A673 (cell line): ENCODE data around the gene VARS1. TPM values are rescaled to one million over a fixed set of nuclear protein-coding genes. Genes with fewer than 3 reads are reported as not detected.
A peak's percentile ranks its signal among the peaks of the same experiment; 100 is the strongest.

Experiments
- BruUV-seq: library from RNA; stranded (reverse); fragments of 400-500 nt; replicated peaks from 2 replicates; lab custom pipeline; 2021; lab: Mats Ljungman, UMichigan
- CTCF ChIA-PET: fragments of 300-600 bp; sonication (Branson Sonifier 250); formaldehyde crosslinking; loops from one replicate; lab custom pipeline; 2022; ENCODE audit warnings: antibody characterized with exemption; lab: Charles Lee
- POLR2A ChIA-PET: fragments of 300-600 bp; sonication (Branson Sonifier 250); formaldehyde crosslinking; loops from one replicate; lab custom pipeline; 2022; ENCODE audit warnings: antibody characterized with exemption; ENCODE audit not compliant: low non-redundant PET; lab: Charles Lee
- DNase-seq: peaks from one replicate; pipeline ENCODE4 v3.0.0-alpha.2; 2015; ENCODE audit warnings: low spot score
- H3K27ac ChIP-seq: fragments of 200-600 bp; sonication (generic); 2 replicates; pipeline ENCODE4 v1.5.1; 2016; ENCODE audit warnings: mixed run types, low read depth, mild to moderate bottlenecking, mixed read lengths, antibody characterized with exemption, low read length; ENCODE audit not compliant: poor library complexity, severe bottlenecking
- H3K27me3 ChIP-seq: fragments of 200-600 bp; sonication (generic); replicated peaks from 2 replicates; pipeline ENCODE4 v1.6.1; 2017; ENCODE audit warnings: mixed run types, low read depth, mild to moderate bottlenecking, mixed read lengths, antibody characterized with exemption, low read length; ENCODE audit not compliant: insufficient read depth, poor library complexity
- H3K36me3 ChIP-seq: fragments of 200-600 bp; sonication (generic); 2 replicates; pipeline ENCODE4 v1.6.1; 2016; ENCODE audit warnings: mixed run types, mild to moderate bottlenecking, mixed read lengths, antibody characterized with exemption, low read length; ENCODE audit not compliant: insufficient read depth, poor library complexity, severe bottlenecking
- H3K4me1 ChIP-seq: fragments of 200-600 bp; sonication (generic); 2 replicates; pipeline ENCODE4 v1.6.1; 2017; ENCODE audit warnings: mixed run types, mild to moderate bottlenecking, mixed read lengths, antibody characterized with exemption, low read length; ENCODE audit not compliant: insufficient read depth, poor library complexity, severe bottlenecking
- H3K4me3 ChIP-seq: fragments of 200-600 bp; sonication (generic); 2 replicates; pipeline ENCODE4 v1.5.1; 2016; ENCODE audit warnings: low read depth, mixed run types, mild to moderate bottlenecking, mixed read lengths, low read length; ENCODE audit not compliant: poor library complexity, severe bottlenecking
- H3K9me3 ChIP-seq: fragments of 200-600 bp; sonication (generic); 2 replicates; pipeline ENCODE4 v1.6.1; 2016; ENCODE audit warnings: mixed run types, low read depth, mild to moderate bottlenecking, mixed read lengths, antibody characterized with exemption, low read length; ENCODE audit not compliant: poor library complexity, severe bottlenecking
- EZH2 ChIP-seq: fragments of 200-600 bp; sonication (generic); IDR thresholded peaks from 2 replicates; pipeline ENCODE4 v1.6.1; 2017; ENCODE audit warnings: borderline replicate concordance, low read depth, mild to moderate bottlenecking, mixed read lengths, antibody characterized with exemption, low read length; ENCODE audit not compliant: poor library complexity, severe bottlenecking
- intact Hi-C: fragments of 100-400 bp; cut with micrococcal nuclease; formaldehyde crosslinking; loops from one replicate; pipeline ENCODE4 v1.10.0; 2022; ENCODE audit not compliant: unreplicated experiment
- total RNA-seq: library from RNA; stranded (reverse); gene quantifications from 2 replicates; pipeline ENCODE4 v1.2.3, GENCODE V29; 2021
- TF ChIP-seq, protein P1 (sequence below): fragments of 300-800, 200-600 bp; sonication (generic); conservative IDR thresholded peaks from 2 replicates; pipeline ENCODE4 v1.5.1; 2017; ENCODE audit warnings: low read depth, mild to moderate bottlenecking, antibody characterized with exemption, low read length, moderate library complexity, mixed read lengths

Gene VARS1
- total RNA-seq, 1 experiment from 2014 or later = 233 TPM

DNA sequence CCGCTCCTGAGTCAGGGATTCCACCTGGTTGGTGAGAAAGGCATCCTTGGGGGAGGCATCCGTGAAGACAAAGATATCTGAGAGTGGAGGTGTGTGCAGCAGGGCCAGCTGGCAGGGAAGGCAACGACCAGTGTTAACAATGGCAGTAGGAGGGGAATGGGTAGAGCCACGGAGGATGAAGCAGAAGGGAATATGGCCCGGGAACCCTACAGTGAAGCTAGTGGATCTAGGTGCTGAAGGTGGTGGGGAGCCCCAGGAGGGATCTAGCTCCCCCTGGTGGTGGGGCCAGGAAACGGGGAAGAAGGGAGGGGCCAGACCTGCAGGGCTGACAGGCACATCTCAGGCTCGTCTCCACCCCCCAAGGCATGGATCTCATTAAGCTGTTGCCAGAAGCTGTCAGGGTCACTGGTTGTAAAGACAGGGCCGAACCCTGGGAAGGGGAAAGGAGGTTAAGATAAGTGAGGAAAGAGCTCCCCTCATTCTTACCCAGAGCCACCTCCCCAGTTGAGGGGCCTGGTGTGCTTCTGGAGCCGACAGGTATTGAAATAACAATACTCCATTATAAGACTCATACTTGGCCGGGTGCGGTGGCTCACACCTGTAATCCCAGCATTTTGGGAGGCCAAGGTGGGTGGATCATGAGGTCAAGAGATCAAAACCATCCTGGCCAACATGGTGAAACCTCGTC, 25.7 kb downstream of the VARS1 start:
- ChIA-PET POLR2A (interaction anchor here (0.6 kb wide), 1 partner anchor 127 kb away, joined by 3 read pairs; no protein-coding TSS in a partner anchor), CTCF (interaction anchor here (0.6 to 1.3 kb wide), 5 partner anchors 11 to 37 kb away, joined by 3 to 12 read pairs (median 4); partner anchors contain the start of genes LSM2 and MSH5)
- Histone ChIP-seq H3K4me3 (no peak overlapping the region), H3K27me3 (no peaks in the 10 kb centered on the region), H3K27ac (no peak overlapping the region), H3K9me3 (no peaks in the 10 kb centered on the region), H3K36me3 (no peaks in the 10 kb centered on the region), H3K4me1 (no peaks in the 10 kb centered on the region)
- TF ChIP-seq, protein P1, sequence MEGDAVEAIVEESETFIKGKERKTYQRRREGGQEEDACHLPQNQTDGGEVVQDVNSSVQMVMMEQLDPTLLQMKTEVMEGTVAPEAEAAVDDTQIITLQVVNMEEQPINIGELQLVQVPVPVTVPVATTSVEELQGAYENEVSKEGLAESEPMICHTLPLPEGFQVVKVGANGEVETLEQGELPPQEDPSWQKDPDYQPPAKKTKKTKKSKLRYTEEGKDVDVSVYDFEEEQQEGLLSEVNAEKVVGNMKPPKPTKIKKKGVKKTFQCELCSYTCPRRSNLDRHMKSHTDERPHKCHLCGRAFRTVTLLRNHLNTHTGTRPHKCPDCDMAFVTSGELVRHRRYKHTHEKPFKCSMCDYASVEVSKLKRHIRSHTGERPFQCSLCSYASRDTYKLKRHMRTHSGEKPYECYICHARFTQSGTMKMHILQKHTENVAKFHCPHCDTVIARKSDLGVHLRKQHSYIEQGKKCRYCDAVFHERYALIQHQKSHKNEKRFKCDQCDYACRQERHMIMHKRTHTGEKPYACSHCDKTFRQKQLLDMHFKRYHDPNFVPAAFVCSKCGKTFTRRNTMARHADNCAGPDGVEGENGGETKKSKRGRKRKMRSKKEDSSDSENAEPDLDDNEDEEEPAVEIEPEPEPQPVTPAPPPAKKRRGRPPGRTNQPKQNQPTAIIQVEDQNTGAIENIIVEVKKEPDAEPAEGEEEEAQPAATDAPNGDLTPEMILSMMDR = peak; percentile 79
- no peak for TF ChIP-seq EZH2
- DNase-seq = peak; percentile 63
- BruUV-seq = no TSS peak
- intact Hi-C loops = no loop called here

DNA sequence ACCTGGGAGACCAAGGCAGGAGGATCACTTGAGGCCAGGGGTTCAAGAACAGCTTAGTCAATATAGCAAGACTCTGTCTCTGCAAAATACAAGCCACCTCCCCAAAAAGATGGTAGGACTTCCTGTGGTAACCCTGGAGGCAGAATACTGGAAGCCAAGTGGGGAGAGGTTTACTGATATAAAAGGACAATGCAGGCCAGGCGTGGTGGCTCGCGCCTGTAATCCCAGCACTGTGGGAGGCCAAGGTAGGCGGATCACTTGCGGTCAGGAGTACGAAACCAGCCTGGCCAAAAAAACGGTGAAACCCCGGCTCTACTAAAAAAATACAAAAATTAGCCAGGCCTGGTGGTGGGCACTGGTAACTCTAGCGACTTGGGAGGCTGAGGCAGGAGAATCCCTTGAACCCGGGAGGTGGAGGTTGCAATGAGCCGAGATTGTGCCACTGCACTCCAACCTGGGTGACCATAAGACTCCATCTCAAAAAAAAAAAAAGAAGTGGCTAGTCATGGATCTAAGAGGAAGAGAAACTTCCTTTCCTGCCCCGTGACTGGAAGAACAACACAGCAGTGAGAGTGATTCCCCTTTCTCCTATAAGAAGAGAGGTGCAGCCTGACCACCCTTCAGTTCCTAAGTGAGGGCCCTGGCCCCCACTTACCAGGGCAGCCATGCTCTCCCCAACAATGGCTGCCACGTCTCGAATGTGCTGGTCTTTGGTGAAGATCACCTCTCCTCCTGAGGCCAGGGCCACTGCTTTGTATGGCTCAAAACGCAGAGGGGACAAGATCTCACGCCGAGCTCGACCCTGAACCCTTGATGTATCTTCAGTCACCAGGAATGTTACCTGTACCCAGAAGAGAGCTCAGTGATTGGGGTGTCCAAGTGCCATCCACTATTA, 26.9 kb downstream of the VARS1 start:
- H3K4me3 ChIP-seq = no peak overlapping the region
- peaks cover 4% of the 10 kb centered on the region for H3K36me3 ChIP-seq
- TF ChIP-seq EZH2 = no peak
- TF ChIP-seq, protein P1 = no peak
- CTCF ChIA-PET = no interaction called here
- POLR2A ChIA-PET = no interaction called here
- BruUV-seq = no TSS peak
- DNase-seq = no peak
- H3K27ac ChIP-seq = no peak overlapping the region
- H3K4me1 ChIP-seq = no peaks in the 10 kb centered on the region
- intact Hi-C loops = no loop called here
- H3K27me3 ChIP-seq = no peaks in the 10 kb centered on the region
- H3K9me3 ChIP-seq = no peaks in the 10 kb centered on the region

DNA sequence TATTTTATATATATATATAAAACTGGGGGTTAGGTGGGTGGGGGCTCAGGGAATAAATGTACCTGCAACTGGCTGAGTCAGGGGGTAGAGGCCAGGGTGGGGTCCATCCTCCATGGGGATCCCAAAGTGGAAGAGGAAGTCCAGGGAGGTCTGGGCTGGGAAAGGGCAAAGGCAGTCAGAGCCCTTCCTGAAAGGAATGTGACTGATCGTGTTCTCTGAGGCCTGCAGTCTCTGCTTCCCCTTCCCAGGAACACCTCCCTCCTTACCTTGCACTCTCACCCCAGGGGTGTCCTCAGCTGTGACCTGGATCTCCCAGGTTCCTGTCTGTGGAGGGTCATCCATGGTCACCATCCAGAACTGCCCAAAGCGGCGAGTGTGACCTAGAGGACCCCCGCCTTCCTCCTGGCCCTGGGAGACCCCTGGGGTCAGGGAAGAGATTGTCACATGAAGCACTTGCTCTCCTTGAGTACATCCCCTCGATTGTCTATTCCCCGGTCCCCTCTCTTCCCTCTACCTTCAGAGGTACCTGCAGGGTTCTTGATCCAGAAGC, 28.4 kb downstream of the VARS1 start:
- Histone ChIP-seq H3K9me3 (no peaks in the 10 kb centered on the region), H3K27me3 (no peaks in the 10 kb centered on the region), H3K4me3 (no peak overlapping the region), H3K36me3 (peaks cover 17% of the 10 kb centered on the region), H3K4me1 (no peaks in the 10 kb centered on the region), H3K27ac (no peak overlapping the region)
- intact Hi-C loops = no loop called here
- no peak for TF ChIP-seq EZH2
- TF ChIP-seq, protein P1 = no peak
- BruUV-seq = no TSS peak
- ChIA-PET POLR2A (no interaction called here), CTCF (no interaction called here)
- no peak for DNase-seq
